ENCODE data around the gene ULK1. TPM values are rescaled to one million over a fixed set of nuclear protein-coding genes. Genes with fewer than 3 reads are reported as not detected.

ULK1 gene
- total and polyA plus RNA-seq, 8 donors, result 23.3 to 106 (median 54.2) TPM

DNA sequence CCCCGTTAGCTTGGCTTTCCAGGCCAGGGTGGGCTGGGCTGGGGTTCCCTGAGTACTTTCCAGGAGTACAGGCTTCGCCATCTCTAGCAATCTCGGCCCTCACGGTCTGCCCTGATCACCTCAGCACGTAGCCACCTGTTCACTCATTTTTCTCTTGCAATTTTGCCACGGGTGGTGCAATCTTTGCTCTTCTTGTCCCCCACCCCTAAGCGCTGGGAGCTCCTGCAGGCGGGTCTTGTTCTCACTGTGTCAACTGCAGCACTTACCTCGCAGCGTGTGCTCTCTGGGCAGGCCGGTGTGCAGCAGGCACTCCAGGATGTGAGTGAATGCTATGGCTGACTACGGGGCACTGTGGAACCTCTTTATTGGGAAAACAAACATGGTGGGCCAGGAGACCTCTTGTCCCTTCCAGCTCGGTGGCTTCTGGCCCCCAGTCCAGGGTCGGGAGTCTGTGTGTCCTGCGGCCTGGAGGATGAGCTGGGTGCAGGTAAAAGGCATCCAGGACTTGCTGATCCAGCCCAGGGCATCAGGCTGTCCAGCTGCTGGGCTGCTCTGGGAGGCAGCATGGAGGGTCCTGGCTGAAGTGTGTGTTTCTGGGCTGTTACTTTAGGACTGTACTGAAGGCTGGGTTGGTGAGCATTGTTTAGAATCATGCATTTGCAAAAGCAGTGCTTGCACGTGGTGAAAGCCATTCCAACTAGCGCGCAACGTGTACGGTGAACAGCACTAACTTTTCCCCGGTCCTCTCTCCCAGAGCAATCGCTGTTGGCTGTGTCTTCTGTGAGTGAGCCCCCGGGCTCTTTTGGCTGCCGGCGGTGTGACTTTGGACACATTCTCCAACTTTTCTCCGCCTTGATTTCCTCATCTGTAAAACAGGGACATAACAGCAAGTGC, 1.5 kb upstream of the ULK1 start:
- no peaks in the 10 kb centered on the region for H3K27me3 ChIP-seq
- WGBS, 2 donors, result 75 to 81% methylated on average over 26 of the region's 26 CpGs
- intact Hi-C loops (cut with DNase I), result no loop called here
- peaks cover 2 to 10% (median 7%) of the 10 kb centered on the region in 3 donors for H3K4me1 ChIP-seq
- TF ChIP-seq, protein P1, sequence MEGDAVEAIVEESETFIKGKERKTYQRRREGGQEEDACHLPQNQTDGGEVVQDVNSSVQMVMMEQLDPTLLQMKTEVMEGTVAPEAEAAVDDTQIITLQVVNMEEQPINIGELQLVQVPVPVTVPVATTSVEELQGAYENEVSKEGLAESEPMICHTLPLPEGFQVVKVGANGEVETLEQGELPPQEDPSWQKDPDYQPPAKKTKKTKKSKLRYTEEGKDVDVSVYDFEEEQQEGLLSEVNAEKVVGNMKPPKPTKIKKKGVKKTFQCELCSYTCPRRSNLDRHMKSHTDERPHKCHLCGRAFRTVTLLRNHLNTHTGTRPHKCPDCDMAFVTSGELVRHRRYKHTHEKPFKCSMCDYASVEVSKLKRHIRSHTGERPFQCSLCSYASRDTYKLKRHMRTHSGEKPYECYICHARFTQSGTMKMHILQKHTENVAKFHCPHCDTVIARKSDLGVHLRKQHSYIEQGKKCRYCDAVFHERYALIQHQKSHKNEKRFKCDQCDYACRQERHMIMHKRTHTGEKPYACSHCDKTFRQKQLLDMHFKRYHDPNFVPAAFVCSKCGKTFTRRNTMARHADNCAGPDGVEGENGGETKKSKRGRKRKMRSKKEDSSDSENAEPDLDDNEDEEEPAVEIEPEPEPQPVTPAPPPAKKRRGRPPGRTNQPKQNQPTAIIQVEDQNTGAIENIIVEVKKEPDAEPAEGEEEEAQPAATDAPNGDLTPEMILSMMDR (IDR thresholded peaks at IDR 0.05), result no peak
- H3K4me3 ChIP-seq, result no peak overlapping the region
- no peak for ATAC-seq
- H3K27ac ChIP-seq, result no peak overlapping the region
- H3K9me3 ChIP-seq, result no peaks in the 10 kb centered on the region
- DNase-seq, result peak in 3 of 6 donors; percentile 28 to 67 (median 45)
- no peak for FAIRE-seq
- H3K36me3 ChIP-seq, result no peaks in the 10 kb centered on the region

DNA sequence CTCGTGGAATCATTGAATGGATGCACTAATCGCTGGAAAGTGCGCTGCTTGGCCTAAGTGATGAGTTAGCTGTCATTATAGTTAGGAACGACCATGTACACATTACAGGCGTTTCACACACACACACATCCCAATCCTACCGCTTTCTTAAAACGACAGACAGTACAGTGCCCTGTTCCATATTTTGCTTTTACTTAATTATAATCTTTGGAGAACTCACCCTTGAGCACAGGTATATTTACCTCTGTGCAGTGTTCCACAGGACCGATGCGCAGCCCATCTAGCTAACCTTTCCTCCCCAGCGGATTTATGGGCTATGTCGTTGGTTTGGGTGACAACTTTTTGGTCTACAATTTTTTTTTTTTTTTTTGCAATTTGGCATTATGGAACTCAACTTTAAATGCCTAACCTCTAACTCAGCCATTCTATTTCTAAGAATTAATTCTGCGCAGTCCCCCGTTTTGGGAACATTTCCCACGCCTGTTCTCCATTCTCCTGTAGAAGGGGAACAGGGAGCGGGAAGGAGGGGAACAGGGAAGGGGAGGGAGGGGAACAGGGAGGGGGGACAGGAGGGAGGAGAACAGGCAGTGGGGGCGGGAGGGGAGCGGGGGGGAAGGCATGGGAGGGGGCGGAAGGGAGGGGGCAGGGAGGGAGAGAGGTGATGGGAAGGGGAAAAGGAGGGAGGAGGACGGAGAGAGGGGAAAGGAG, 663 bp upstream of the ULK1 start:
- no peak for DNase-seq
- TF ChIP-seq, protein P1 (IDR thresholded peaks at IDR 0.05), result no peak
- Histone ChIP-seq H3K27ac (no peak overlapping the region), H3K4me3 (peak overlapping the region in 2 of 4 donors; percentile 52 to 57), H3K36me3 (no peaks in the 10 kb centered on the region), H3K4me1 (peaks cover 5 to 12% (median 7%) of the 10 kb centered on the region in 3 donors), H3K9me3 (no peaks in the 10 kb centered on the region), H3K27me3 (no peaks in the 10 kb centered on the region)
- no peak for FAIRE-seq
- no peak for ATAC-seq
- 37 to 48% methylated on average over 15 to 17 of the region's 19 CpGs for WGBS, 2 donors
- intact Hi-C loops (cut with DNase I), result no loop called here

DNA sequence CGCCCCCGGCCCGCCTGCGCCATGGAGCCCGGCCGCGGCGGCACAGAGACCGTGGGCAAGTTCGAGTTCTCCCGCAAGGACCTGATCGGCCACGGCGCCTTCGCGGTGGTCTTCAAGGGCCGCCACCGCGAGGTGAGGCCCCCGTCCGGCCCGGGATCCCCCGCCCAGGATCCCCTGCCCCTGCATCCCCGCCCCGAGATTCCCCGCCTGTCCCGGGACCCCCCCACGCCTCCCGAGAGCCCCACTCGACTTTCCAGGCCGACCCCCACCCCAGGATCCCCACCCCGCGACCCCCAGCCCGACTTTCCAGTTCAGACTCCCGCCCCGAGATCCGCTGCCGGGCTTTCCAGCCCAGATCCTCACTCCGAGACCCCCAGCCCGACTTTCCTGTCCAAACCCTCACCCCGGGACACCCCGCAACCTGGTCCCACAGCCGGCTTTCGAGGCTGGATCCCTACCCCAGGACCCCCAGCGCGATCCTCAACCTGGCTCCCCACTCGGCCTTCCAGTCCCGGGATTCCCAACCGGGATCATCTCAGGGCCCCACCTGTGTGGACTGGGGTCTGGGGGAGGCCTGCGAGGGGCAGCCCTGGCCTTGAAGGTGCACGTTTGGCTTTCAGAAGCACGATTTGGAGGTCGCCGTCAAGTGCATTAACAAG, 688 bp downstream of the ULK1 start:
- no peaks in the 10 kb centered on the region for H3K27me3 ChIP-seq
- intact Hi-C loops (cut with DNase I), result no loop called here
- H3K4me3 ChIP-seq, result peak overlapping the region; percentile 31 to 57 (median 47)
- FAIRE-seq (no peak), DNase-seq (peak in 4 of 6 donors; percentile 52 to 84 (median 68)), ATAC-seq (no peak)
- peaks cover 5 to 12% (median 7%) of the 10 kb centered on the region in 3 donors for H3K4me1 ChIP-seq
- TF ChIP-seq, protein P1 (IDR thresholded peaks at IDR 0.05), result no peak
- WGBS, 2 donors, result 1 to 2% methylated on average over 42 to 54 of the region's 54 CpGs
- H3K9me3 ChIP-seq, result no peaks in the 10 kb centered on the region
- peak overlapping the region; percentile 97 to 100 (median 99) for H3K27ac ChIP-seq
- no peaks in the 10 kb centered on the region for H3K36me3 ChIP-seq

DNA sequence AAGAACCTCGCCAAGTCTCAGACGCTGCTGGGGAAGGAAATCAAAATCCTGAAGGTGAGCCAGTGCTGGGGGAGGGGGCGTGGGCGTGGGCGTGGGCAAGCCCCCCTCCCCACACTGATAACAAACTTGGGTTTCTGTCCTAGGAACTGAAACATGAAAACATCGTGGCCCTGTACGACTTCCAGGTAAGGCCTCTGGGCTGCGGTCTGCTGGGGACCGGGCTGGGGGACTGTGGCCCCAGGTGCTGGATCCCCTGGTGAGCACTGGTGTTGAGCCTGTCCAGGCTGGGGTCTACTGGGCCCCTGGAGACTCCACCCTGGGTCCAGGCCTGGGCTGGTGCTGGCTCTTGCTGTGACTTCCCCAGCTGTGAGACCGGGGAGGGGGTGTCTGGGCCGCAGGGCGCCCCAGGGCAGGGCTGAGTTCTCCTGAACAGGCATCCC, 1.2 kb downstream of the ULK1 start:
- intact Hi-C loops (cut with DNase I), result no loop called here
- Histone ChIP-seq H3K36me3 (no peaks in the 10 kb centered on the region), H3K27ac (peak overlapping the region; percentile 97 to 100 (median 99)), H3K9me3 (no peaks in the 10 kb centered on the region), H3K4me3 (peak overlapping the region; percentile 31 to 57 (median 47)), H3K27me3 (no peaks in the 10 kb centered on the region), H3K4me1 (peaks cover 5 to 12% (median 7%) of the 10 kb centered on the region in 3 donors)
- peak in 2 of 6 donors; percentile 51 to 55 for DNase-seq
- ATAC-seq, result peak in 2 of 4 donors; percentile 0 to 1
- no peak for FAIRE-seq
- TF ChIP-seq, protein P1 (IDR thresholded peaks at IDR 0.05), result no peak
- 0 to 2% methylated on average over 12 of the region's 12 CpGs for WGBS, 2 donors

Measured in pancreas (tissue), 10 donors.